ENCODE results near the gene E2F2.

The E2F2 gene

GRCh38 chr1:23479666-23479941 is 51.4 kb downstream of the E2F2 start:
- in situ Hi-C loops (cut with HindIII; ENCODE audit: low pct_unique_long_range_greater_than_20kb, low sequenced_read_pairs) = no loop called here
- no peak for TF ChIP-seq JUND (IDR thresholded peaks at IDR 0.05; ENCODE audit: low read depth)
- DNase-seq (ENCODE audit: low read depth in 1 of 2, low spot score in 1 of 2) = no peak

GRCh38 chr1:23478896-23479665 is 52.0 kb downstream of the E2F2 start:
- peak in 1 of 2 experiments; percentile 83 for DNase-seq (ENCODE audit: low read depth in 1 of 2, low spot score in 1 of 2)
- no peak for TF ChIP-seq JUND (IDR thresholded peaks at IDR 0.05; ENCODE audit: low read depth)
- in situ Hi-C loops (cut with HindIII; ENCODE audit: low pct_unique_long_range_greater_than_20kb, low sequenced_read_pairs) = no loop called here

- DNase-seq (ENCODE audit: low read depth in 1 of 2, low spot score in 1 of 2) = peak in 1 of 2 experiments; percentile 42
- in situ Hi-C loops (cut with HindIII; ENCODE audit: low pct_unique_long_range_greater_than_20kb, low sequenced_read_pairs) = no loop called here
- TF ChIP-seq JUND (IDR thresholded peaks at IDR 0.05; ENCODE audit: low read depth) = no peak
Observed at GRCh38 chr1:23477359-23478144, 53.5 kb downstream of the E2F2 start.

DNA sequence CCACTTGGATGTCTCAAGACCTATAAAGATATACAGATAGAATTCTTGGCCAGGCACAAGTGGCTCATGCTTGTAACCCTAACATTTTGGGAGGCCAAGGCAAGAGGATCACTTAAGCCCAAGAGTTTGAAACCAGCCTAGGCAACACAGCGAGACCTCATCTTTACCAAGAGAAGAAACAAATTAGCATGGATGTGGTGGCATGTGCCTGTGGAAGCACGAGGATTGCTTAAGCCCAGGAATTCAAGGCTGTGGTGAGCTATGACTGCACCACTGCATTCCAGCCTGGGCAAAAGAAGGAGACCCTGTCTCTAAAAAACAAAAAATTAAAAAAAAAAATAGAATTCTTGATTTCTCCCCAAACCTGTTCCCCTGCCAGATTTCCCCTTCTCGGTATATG is 55.4 kb downstream of the E2F2 start:
- TF ChIP-seq JUND (IDR thresholded peaks at IDR 0.05; ENCODE audit: low read depth) = no peak

GRCh38 chr1:23475134-23475628 is 55.9 kb downstream of the E2F2 start:
- peak in 1 of 2 experiments; percentile 79 for DNase-seq (ENCODE audit: low read depth in 1 of 2, low spot score in 1 of 2)
- no peak for TF ChIP-seq JUND (IDR thresholded peaks at IDR 0.05; ENCODE audit: low read depth)
- in situ Hi-C loops (cut with HindIII; ENCODE audit: low pct_unique_long_range_greater_than_20kb, low sequenced_read_pairs) = no loop called here

More for the DNA sequence above, 55.4 kb downstream of the E2F2 start:
- in situ Hi-C loops (cut with HindIII; ENCODE audit: low pct_unique_long_range_greater_than_20kb, low sequenced_read_pairs) = no loop called here
- DNase-seq (ENCODE audit: low read depth in 1 of 2, low spot score in 1 of 2) = peak in 1 of 2 experiments; percentile 40

DNA sequence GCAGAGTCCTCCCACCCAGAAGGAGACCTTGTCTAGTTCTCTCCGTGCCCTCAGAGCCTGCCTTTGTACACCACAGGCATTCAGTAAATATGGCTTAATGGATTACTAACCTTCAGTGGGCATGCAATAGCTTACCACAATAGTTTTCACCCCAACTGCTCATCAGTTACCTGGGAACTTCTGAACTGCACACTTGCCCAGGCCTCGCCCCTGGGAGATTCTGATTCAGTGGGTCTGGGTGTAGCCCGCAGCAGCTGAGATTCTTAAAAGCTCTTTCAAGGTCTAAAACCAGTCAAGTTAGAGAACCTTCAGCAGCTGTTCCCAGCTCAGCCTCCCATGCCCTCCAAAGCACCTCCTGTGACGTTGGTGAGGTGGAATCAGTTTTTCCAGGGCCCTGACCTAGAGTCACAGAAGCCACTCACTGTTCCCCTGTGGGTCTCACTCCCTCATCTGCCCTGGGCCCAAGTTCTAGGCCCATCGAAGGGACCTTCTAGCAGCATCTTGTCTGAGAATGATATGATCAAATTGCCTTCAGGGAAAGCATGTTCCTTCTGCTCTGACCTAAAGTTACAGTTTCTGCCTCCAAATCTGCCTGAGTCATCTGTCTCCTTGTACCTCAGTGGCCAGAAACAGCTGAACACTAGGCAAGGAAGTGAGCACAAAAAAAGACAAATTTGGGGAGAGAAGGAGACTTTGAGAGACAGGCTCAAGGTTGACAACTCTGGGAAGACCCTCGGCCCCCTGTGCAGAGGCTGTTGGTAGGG is 57.8 kb downstream of the E2F2 start:
- DNase-seq (ENCODE audit: low read depth in 1 of 2, low spot score in 1 of 2) = peak in 1 of 2 experiments; percentile 63
- in situ Hi-C loops (cut with HindIII; ENCODE audit: low pct_unique_long_range_greater_than_20kb, low sequenced_read_pairs) = no loop called here
- TF ChIP-seq JUND (IDR thresholded peaks at IDR 0.05; ENCODE audit: low read depth) = no peak

GRCh38 chr1:23472351-23473036 is 58.5 kb downstream of the E2F2 start:
- TF ChIP-seq JUND (IDR thresholded peaks at IDR 0.05; ENCODE audit: low read depth) = no peak
- DNase-seq (ENCODE audit: low read depth in 1 of 2, low spot score in 1 of 2) = no peak
- in situ Hi-C loops (cut with HindIII; ENCODE audit: low pct_unique_long_range_greater_than_20kb, low sequenced_read_pairs) = no loop called here

- in situ Hi-C loops (cut with HindIII; ENCODE audit: low pct_unique_long_range_greater_than_20kb, low sequenced_read_pairs) = no loop called here
- DNase-seq (ENCODE audit: low read depth in 1 of 2, low spot score in 1 of 2) = no peak
- TF ChIP-seq JUND (IDR thresholded peaks at IDR 0.05; ENCODE audit: low read depth) = no peak
Observed at GRCh38 chr1:23471473-23472075, 59.5 kb downstream of the E2F2 start.

GRCh38 chr1:23470282-23471070 is 60.6 kb downstream of the E2F2 start:
- in situ Hi-C loops (cut with HindIII; ENCODE audit: low pct_unique_long_range_greater_than_20kb, low sequenced_read_pairs) = no loop called here
- peak in 1 of 2 experiments; percentile 37 for DNase-seq (ENCODE audit: low read depth in 1 of 2, low spot score in 1 of 2)
- TF ChIP-seq JUND (IDR thresholded peaks at IDR 0.05; ENCODE audit: low read depth) = no peak

DNA sequence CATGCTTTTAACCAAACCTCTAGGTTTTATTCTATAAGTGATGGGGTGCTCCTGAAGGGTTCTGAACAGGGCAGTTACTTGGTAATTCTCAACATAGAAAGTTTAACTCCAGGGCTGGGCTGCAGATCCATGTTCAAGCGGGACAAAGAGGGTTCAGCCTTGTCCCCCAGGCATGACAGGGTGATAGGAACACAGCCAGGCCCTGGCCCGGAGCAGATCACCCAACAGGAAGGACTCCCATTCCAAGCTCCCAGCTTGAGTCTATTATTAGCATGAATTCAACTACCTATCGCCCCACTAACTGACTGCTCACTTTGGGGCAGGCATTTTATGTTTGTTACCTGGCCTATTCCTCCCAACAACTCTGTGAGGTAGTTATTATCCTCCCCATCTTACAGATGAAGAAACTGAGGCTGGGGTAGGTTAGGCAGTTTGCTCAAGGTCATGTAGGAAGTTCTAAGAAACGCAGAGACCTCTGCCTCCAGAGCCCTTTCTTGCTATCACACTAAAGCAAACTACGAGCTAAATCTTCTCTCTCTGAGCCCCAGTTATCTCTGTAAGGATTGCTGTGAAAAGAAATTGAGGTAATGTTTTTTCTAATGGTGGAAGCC is 61.6 kb downstream of the E2F2 start:
- in situ Hi-C loops (cut with HindIII; ENCODE audit: low pct_unique_long_range_greater_than_20kb, low sequenced_read_pairs) = no loop called here
- no peak for TF ChIP-seq JUND (IDR thresholded peaks at IDR 0.05; ENCODE audit: low read depth)
- DNase-seq (ENCODE audit: low read depth in 1 of 2, low spot score in 1 of 2) = no peak

All from T47D (cell line).